ENCODE data around the gene SUPT20HL1. TPM values are rescaled to one million over a fixed set of nuclear protein-coding genes. Genes with fewer than 3 reads are reported as not detected.
"Not testable (repeated sequence)": the region's sequence is repeated elsewhere in the genome, so short reads cannot be mapped to it uniquely, and the experiment has no call there.

SUPT20HL1 gene
- not detected for polyA plus RNA-seq (ENCODE audit: insufficient read length)
- long read RNA-seq, donor 1, result 0 reads
- long read RNA-seq, donor 2, result 0 reads
- long read RNA-seq, donor 3, result 0 reads
- long read RNA-seq, donor 4, result 0 reads
- long read RNA-seq, donor 5, result 0 reads
- long read RNA-seq, donor 6, result 0 reads
- long read RNA-seq, donor 7, result 0 reads
- long read RNA-seq, donor 8, result 0 reads

- no peak for DNase-seq
These were observed at the start of gene SUPT20HL1 for GRCh38 chrX:24360272-24360671. Gene SUPT20HL1, plus strand, starts transcription at chrX:24360639. Its CDS starts 2,122 bp downstream, at chrX:24362761.

GRCh38 chrX:24310916-24311315 is 49.5 kb upstream of the SUPT20HL1 start:
- not testable (repeated sequence) for DNase-seq

- DNase-seq, result not testable (repeated sequence)
These were observed 48.8 kb upstream of the SUPT20HL1 start for GRCh38 chrX:24311507-24312248.

DNA sequence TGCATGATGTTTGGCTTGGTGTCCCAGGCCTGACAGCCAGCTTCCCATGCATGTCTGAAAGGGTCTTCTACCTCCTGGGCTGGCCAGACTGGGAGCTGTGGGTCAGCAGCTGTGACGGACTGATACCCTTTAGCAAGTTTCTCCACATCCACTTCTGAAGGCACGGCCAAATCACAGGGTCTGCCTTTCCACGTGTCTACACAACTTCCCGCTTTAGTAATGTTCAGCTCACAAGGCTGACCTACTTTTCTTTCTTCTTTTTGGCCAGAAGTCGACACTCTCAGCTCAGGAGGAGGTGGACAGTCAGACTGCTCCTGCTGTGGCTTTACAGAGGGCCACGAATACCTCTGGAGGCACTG is 48.2 kb upstream of the SUPT20HL1 start:
- DNase-seq, result not testable (repeated sequence)

GRCh38 chrX:24314019-24314635 is 46.3 kb upstream of the SUPT20HL1 start, which contains the start of gene SUPT20HL2:
Gene SUPT20HL2, minus strand, starts transcription at chrX:24314069. Its CDS starts 754 bp downstream, at chrX:24313315.
- DNase-seq, result no peak

DNA sequence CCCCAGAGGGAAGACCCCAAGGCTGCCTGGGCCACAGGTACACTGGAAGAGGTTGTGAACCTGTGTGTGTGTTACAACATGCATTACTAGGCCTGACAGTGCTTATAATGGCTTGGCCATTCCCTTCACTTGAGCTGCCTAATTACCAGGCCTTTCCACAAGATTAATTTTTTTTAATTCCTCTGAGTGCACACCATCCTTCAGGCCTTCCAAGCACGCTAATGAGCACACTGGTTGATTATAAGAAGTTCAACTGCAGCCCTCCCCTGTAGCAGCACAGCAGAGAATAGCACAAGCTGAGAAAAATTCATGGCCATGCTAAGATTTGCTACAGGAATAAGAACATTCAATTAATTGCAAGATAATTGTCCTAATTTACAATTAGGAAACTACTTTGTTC is 44.3 kb upstream of the SUPT20HL1 start:
- DNase-seq, result no peak

GRCh38 chrX:24317567-24317966 is 42.9 kb upstream of the SUPT20HL1 start:
- DNase-seq, result no peak

DNA sequence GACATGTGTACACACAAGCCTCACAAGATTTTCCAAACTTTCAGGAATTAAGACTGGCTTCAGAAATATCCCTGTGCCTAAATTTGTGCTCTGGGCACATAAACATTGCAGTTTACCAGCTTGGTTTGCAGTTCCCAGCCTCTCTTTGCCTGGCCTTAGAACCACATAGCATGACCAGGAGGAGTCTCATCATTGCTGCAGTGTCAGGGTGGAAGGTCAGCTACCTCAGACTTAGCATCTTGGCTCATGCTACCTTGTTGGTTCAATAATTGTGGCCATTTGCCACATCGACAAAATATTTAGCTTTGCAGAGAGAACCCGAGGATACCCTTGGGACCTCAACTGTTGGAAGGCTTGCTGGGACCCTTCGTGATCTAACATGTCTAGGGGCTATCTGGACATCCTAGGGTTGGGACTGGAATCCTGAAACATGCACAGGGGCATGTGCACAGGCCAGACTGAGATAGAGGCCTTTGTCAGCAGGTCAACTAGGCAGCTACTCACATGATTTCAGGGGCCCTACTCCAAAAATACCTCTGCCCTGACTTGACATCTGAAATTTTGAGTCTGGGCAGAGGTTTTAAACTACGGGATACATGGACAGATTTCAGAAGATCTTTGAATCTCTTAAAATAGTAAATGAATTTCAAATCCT is 38.6 kb upstream of the SUPT20HL1 start:
- no peak for DNase-seq

- no peak for DNase-seq
These were observed 35.2 kb upstream of the SUPT20HL1 start for GRCh38 chrX:24325231-24325630.

GRCh38 chrX:24332878-24333277 is 27.6 kb upstream of the SUPT20HL1 start:
- DNase-seq, result no peak

- no peak for DNase-seq
These were observed 27.1 kb upstream of the SUPT20HL1 start for GRCh38 chrX:24333371-24333770.

DNA sequence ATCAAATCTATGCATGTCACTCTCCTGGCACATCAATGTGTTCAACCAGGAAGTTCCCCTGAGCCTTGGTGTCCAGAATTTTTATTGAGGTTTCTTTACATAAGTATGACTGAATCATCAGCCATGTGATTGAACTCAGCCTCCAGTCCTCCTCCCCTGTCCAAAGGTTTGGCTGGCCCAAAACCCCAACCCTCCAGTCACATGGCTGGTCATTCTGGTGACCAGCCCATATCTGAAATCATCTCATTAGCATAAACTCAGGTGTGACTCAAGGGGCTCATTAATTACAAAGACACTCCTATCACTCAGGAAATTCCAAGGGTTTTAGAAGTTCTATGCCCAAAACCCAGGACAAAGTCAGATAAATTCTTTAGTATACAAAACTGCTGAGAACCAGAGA is 26.0 kb upstream of the SUPT20HL1 start:
- DNase-seq, result no peak

- no peak for DNase-seq
These were observed 24.6 kb upstream of the SUPT20HL1 start for GRCh38 chrX:24335871-24336270.

DNA sequence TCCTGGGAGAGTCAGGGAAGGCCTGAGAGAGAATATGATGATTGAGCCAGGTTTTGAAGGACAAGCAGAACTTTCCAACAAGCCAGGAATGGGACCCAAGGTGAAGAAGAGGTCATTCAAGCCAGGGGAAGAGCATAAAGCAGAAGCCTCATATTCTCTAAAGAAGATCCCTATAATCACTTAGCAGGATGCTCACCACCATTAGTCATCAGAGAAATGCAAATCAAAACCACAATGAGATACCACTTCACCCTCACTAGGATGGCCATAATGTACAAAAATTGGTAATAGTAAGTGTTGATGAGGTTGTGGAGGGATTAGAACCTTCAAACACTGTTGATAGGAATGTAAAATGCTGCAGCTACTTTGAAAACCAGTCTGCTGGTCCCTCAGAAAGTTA is 20.5 kb upstream of the SUPT20HL1 start:
- no peak for DNase-seq

DNA sequence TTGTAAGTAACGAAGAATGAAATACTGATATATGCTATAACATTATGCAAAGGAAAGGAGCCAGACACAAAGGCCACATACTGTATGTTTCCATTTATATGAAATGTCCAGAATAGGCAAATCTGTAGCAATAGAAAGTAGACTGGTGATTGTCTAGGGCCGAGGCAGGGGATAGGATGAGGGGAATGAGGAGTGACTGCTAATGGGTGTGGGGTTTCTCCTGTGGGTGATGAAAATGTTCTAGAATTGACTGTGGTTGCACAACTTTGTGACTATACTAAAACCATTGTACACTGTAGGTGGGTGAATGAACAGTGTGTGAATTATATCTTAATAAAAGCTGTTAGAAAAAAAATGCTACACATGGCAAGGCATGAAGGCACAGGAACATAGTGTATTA is 19.9 kb upstream of the SUPT20HL1 start:
- no peak for DNase-seq

DNA sequence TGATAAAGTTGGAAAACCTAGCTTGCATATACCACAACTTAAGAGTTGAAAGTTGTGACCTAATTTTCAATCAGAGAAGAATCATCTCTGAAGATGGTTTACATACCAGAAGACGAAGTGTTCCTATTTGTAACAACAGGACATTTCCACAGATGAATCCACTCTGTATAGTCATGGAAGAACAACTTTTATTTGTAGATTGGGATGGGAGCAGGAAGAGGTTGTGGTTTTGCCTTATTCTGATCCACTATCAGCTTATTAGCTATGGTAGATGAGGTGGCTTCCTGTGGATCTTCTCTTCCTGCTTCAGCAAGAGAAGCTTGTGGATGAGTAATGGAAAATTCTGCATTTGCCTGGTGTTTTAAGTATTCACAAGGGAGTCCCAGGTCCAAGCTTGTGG is 18.6 kb upstream of the SUPT20HL1 start:
- DNase-seq, result no peak

GRCh38 chrX:24343719-24344118 is 16.7 kb upstream of the SUPT20HL1 start:
- DNase-seq, result no peak

DNA sequence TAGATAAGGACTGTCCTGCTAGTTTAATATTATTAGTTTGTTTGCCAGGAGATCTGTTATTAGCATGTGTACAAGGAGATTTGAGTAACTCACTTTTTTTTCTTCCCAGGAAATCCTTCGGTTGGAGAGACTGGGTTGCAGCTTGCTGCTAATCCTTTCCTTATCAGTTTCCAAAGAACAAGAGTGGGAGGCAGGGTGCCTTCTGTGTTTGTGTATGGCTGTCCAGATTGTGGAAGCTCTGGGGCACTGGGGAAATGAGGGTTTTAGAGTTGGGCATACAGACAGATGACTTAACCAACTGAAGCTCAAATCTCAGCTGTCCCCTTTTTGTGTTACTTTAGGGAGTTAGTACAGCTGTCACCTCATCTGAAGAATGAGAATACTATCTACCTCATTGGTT is 12.6 kb upstream of the SUPT20HL1 start:
- no peak for DNase-seq

DNA sequence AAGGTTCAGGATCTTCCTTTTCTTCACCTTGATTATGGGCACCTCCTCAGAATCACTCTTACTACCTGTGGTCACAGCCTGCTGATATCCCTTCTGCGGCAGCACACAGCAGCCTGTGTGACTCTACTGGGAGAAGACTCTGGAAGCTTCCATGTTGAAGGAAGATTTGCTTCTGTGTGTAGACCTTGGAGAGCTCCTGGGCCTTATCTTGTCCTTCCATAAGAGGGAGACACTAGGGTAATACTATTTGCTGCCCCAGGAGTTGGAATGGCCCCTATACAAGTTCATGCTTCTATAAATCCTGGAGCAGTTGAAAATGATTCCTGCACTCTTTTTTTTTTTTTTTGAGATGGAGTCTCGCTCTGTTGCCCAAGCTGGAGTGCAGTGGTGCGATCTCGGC is 10.2 kb upstream of the SUPT20HL1 start:
- no peak for DNase-seq

- no peak for DNase-seq
These were observed 5.3 kb upstream of the SUPT20HL1 start for GRCh38 chrX:24355095-24355494.

DNA sequence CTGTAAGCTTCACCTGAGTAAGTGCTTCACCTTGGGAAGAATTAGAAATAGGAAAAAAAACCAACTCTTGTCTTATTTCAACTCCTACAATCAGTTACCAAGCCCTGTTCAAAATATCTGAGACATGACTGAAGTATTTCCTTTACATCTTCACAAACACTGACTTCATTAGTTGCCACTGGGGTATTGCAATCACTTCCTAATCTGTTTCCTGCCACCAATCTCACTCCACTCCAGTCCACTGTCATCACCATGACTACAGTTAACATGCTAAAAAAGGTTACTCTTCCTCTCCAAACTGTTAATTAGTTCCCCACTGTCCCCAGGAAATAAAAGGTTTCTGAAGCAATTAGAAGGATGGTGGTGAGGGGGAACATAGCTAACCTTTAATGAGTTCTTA is 3.3 kb upstream of the SUPT20HL1 start:
- DNase-seq, result no peak

- DNase-seq, result not testable (repeated sequence)
These were observed 1.8 kb downstream of the SUPT20HL1 start for GRCh38 chrX:24362089-24362745.

Data from left kidney (tissue), 8 donors.